ENCODE results near the gene DVL3. TPM values are rescaled to one million over a fixed set of nuclear protein-coding genes. Genes with fewer than 3 reads are reported as not detected.

Gene DVL3
- total RNA-seq, 4 donors from 2014 or later, result 56.8 to 117 (median 66.4) TPM

GRCh38 chr3:184174284-184174645 is 19.1 kb downstream of the DVL3 start:
- Histone ChIP-seq H3K4me1 (peaks cover 3 to 52% (median 25%) of the 10 kb centered on the region in 3 donors), H3K27ac (peak overlapping the region; percentile 5 to 69 (median 57)), H3K4me3 (no peak overlapping the region), H3K36me3 (peaks cover 0 to 60% of the 10 kb centered on the region in 2 donors), H3K9me3 (no peaks in the 10 kb centered on the region), H3K27me3 (no peaks in the 10 kb centered on the region)
- no peak for TF ChIP-seq POLR2A (IDR thresholded peaks at IDR 0.05)
- TF ChIP-seq CTCF (IDR thresholded peaks at IDR 0.05), result no peak
- TF ChIP-seq EP300 (IDR thresholded peaks at IDR 0.05), result no peak
- no peak for TF ChIP-seq POLR2AphosphoS5 (IDR thresholded peaks at IDR 0.05)
- 13% methylated on average over 3 of the region's 4 CpGs; no CpG with 5 or more reads in 1 of the 2 donors for WGBS, 2 donors (ENCODE audit: low coverage in 1 of 2)
- no peak for ATAC-seq

GRCh38 chr3:184174646-184175492 is 19.7 kb downstream of the DVL3 start, which contains the start of gene AP2M1:
Gene AP2M1 (plus strand): TSS chr3:184174855. CDS start chr3:184176994, 2,139 bp downstream.
- peaks cover 0 to 60% of the 10 kb centered on the region in 2 donors for H3K36me3 ChIP-seq
- H3K4me3 ChIP-seq, result peak within 1 kb of the TSS; percentile 60 to 97
- peak; percentile 94 for ATAC-seq
- H3K27me3 ChIP-seq, result no peaks in the 10 kb centered on the region
- H3K4me1 ChIP-seq, result peaks cover 3 to 56% (median 25%) of the 10 kb centered on the region in 3 donors
- TF ChIP-seq CTCF (IDR thresholded peaks at IDR 0.05) (no peak), POLR2AphosphoS5 (IDR thresholded peaks at IDR 0.05) (peak; percentile 58), POLR2A (IDR thresholded peaks at IDR 0.05) (peak; percentile 71 to 77), EP300 (IDR thresholded peaks at IDR 0.05) (no peak)
- H3K9me3 ChIP-seq, result no peaks in the 10 kb centered on the region
- H3K27ac ChIP-seq, result peak within 1 kb of the TSS; percentile 62 to 98 (median 92)
- WGBS, 2 donors (ENCODE audit: low coverage in 1 of 2), result 0 to 1% methylated on average over 11 of the region's 73 CpGs

GRCh38 chr3:184175506-184175905 is 20.3 kb downstream of the DVL3 start:
- no peak for ATAC-seq
- Histone ChIP-seq H3K9me3 (no peaks in the 10 kb centered on the region), H3K27me3 (no peaks in the 10 kb centered on the region), H3K27ac (peak overlapping the region; percentile 62 to 98 (median 92)), H3K36me3 (peaks cover 4 to 60% of the 10 kb centered on the region in 2 donors), H3K4me3 (peak overlapping the region; percentile 60 to 97), H3K4me1 (peaks cover 3 to 62% (median 25%) of the 10 kb centered on the region in 3 donors)
- WGBS, 2 donors (ENCODE audit: low coverage in 1 of 2), result 6 to 15% methylated on average over 6 to 8 of the region's 8 CpGs
- TF ChIP-seq POLR2A (IDR thresholded peaks at IDR 0.05) (no peak), EP300 (IDR thresholded peaks at IDR 0.05) (no peak), POLR2AphosphoS5 (IDR thresholded peaks at IDR 0.05) (no peak), CTCF (IDR thresholded peaks at IDR 0.05) (no peak)

GRCh38 chr3:184175981-184176376 is 20.8 kb downstream of the DVL3 start:
- Histone ChIP-seq H3K4me3 (peak overlapping the region; percentile 60 to 97), H3K36me3 (peaks cover 4 to 60% of the 10 kb centered on the region in 2 donors), H3K4me1 (peaks cover 3 to 62% (median 25%) of the 10 kb centered on the region in 3 donors), H3K27ac (peak overlapping the region; percentile 41 to 98 (median 92)), H3K9me3 (no peaks in the 10 kb centered on the region), H3K27me3 (no peaks in the 10 kb centered on the region)
- no peak for ATAC-seq
- TF ChIP-seq CTCF (IDR thresholded peaks at IDR 0.05) (no peak), EP300 (IDR thresholded peaks at IDR 0.05) (no peak), POLR2AphosphoS5 (IDR thresholded peaks at IDR 0.05) (no peak), POLR2A (IDR thresholded peaks at IDR 0.05) (no peak)
- 19 to 20% methylated on average over 3 of the region's 3 CpGs for WGBS, 2 donors (ENCODE audit: low coverage in 1 of 2)

Data from gastroesophageal sphincter (tissue), 4 donors.